Colon (tissue), 2 donors: ENCODE data around the gene HTR3E.

Experiments
- FAIRE-seq: peaks from 2 replicates; lab custom pipeline; 2012; peaks lifted over from hg19 to GRCh38; lab: Jason Lieb, UNC
- donor health status: control.
- donor health status: control.

Gene HTR3E

GRCh38 chr3:184155644-184156521 is 59.0 kb downstream of the HTR3E start:
- FAIRE-seq: no peak

- no peak for FAIRE-seq
Observed at GRCh38 chr3:184156522-184156955, 59.7 kb downstream of the HTR3E start.
